HEK293T (cell line): ENCODE data around the gene VAV2.
"Not testable (repeated sequence)": the region's sequence is repeated elsewhere in the genome, so short reads cannot be mapped to it uniquely, and the experiment has no call there.

Experiments used
- CTBP1 ChIP-seq: fragments of 450-650 bp; IDR thresholded peaks from 2 replicates; pipeline ENCODE4 v1.6.1; 2016; ENCODE audit warnings: borderline replicate concordance
- FOXM1 ChIP-seq: fragments of 450-650 bp; IDR thresholded peaks from 2 replicates; pipeline ENCODE4 v1.6.1; 2017; ENCODE audit warnings: mild to moderate bottlenecking, borderline replicate concordance
- NFRKB ChIP-seq: fragments of 450-650 bp; IDR thresholded peaks from 2 replicates; pipeline ENCODE4 v1.6.1; 2016; ENCODE audit warnings: mild to moderate bottlenecking, moderate library complexity
- SP1 ChIP-seq: fragments of 450-650 bp; IDR thresholded peaks from 2 replicates; pipeline ENCODE4 v1.6.1; 2017

GRCh38 chr9:133896007-133896406 is 96.1 kb downstream of the VAV2 start:
- TF ChIP-seq NFRKB, FOXM1, SP1, CTBP1: not testable (repeated sequence)
